Adipocyte (in vitro differentiated cells): Measurements from ENCODE around the gene ZBTB46.

Experiments
- DNase-seq: peaks from one replicate; pipeline ENCODE4 v3.0.0-alpha.2; 2015; ENCODE audit warnings: low read depth
- H3K27me3 ChIP-seq: replicated peaks from 2 replicates; pipeline ENCODE4 v1.7.0; 2013; ENCODE audit warnings: mild to moderate bottlenecking, low read length, moderate library complexity; ENCODE audit not compliant: control insufficient read depth, insufficient read depth
- H3K36me3 ChIP-seq: 2 replicates; pipeline ENCODE4 v1.7.0; 2013; ENCODE audit warnings: low read length, mild to moderate bottlenecking, moderate library complexity; ENCODE audit not compliant: control insufficient read depth, insufficient read depth, severe bottlenecking
- H3K4me1 ChIP-seq: 2 replicates; pipeline ENCODE4 v1.7.0; 2013; ENCODE audit warnings: mild to moderate bottlenecking, low read length, moderate library complexity; ENCODE audit not compliant: control insufficient read depth, insufficient read depth
- H3K4me3 ChIP-seq: 2 replicates; pipeline ENCODE4 v1.7.0; 2013; ENCODE audit warnings: mild to moderate bottlenecking, low read length, moderate library complexity
- H3K9ac ChIP-seq: 2 replicates; pipeline ENCODE4 v1.7.0; 2013; ENCODE audit warnings: mild to moderate bottlenecking, low read length, moderate library complexity
- H3K9me3 ChIP-seq: 2 replicates; pipeline ENCODE4 v1.7.0; 2013; ENCODE audit warnings: mild to moderate bottlenecking, low read length, moderate library complexity; ENCODE audit not compliant: control insufficient read depth

ZBTB46 gene

DNA sequence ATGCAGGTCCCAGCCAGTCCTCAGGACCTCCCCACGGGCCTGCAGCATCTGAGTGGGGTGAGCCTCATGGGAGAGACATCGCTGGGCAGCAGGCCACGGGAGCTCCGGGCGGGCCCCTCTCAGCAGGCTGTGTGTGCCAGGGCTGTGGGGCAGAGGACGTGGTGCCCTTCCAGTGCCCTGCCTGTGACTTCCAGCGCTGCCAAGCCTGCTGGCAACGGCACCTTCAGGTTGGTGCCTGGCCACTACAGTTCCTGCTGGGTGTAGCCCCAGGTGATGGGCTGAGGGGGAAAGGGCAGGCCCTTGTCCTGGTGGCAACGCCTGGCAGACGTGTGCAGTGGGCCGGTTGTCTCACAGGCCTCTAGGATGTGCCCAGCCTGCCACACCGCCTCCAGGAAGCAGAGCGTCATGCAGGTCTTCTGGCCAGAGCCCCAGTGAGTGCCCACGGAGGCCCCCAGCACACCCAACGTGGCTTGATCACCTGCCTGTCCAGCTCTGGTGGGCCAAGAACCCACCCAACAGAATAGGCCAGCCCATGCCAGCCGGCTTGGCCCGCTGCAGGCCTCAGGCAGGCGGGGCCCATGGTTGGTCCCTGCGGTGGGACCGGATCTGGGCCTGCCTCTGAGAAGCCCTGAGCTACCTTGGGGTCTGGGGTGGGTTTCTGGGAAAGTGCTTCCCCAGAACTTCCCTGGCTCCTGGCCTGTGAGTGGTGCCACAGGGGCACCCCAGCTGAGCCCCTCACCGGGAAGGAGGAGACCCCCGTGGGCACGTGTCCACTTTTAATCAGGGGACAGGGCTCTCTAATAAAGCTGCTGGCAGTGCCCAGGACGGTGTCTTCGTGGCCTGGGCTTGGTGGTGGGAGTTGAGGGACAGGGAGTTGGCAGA, 135.4 kb downstream of the ZBTB46 start:
- no peaks in the 10 kb centered on the region for H3K27me3 ChIP-seq
- H3K36me3 ChIP-seq: no peaks in the 10 kb centered on the region
- H3K4me3 ChIP-seq: no peak overlapping the region
- H3K4me1 ChIP-seq: peaks cover 39% of the 10 kb centered on the region
- H3K9ac ChIP-seq: peak overlapping the region; percentile 34
- no peaks in the 10 kb centered on the region for H3K9me3 ChIP-seq
- no peak for DNase-seq

- DNase-seq: no peak
- Histone ChIP-seq H3K4me1 (peaks cover 37% of the 10 kb centered on the region), H3K9me3 (no peaks in the 10 kb centered on the region), H3K4me3 (no peak overlapping the region), H3K9ac (no peak overlapping the region), H3K36me3 (no peaks in the 10 kb centered on the region), H3K27me3 (no peaks in the 10 kb centered on the region)
Measured at GRCh38 chr20:63694584-63695423, 136.3 kb downstream of the ZBTB46 start.

- H3K36me3 ChIP-seq: no peaks in the 10 kb centered on the region
- no peaks in the 10 kb centered on the region for H3K9me3 ChIP-seq
- H3K4me3 ChIP-seq: no peak overlapping the region
- H3K4me1 ChIP-seq: peaks cover 29% of the 10 kb centered on the region
- H3K9ac ChIP-seq: no peak overlapping the region
- DNase-seq: no peak
- no peaks in the 10 kb centered on the region for H3K27me3 ChIP-seq
Measured at GRCh38 chr20:63693733-63694583, 137.1 kb downstream of the ZBTB46 start.
